ENCODE results near the gene SOCS1.

The SOCS1 gene

DNA sequence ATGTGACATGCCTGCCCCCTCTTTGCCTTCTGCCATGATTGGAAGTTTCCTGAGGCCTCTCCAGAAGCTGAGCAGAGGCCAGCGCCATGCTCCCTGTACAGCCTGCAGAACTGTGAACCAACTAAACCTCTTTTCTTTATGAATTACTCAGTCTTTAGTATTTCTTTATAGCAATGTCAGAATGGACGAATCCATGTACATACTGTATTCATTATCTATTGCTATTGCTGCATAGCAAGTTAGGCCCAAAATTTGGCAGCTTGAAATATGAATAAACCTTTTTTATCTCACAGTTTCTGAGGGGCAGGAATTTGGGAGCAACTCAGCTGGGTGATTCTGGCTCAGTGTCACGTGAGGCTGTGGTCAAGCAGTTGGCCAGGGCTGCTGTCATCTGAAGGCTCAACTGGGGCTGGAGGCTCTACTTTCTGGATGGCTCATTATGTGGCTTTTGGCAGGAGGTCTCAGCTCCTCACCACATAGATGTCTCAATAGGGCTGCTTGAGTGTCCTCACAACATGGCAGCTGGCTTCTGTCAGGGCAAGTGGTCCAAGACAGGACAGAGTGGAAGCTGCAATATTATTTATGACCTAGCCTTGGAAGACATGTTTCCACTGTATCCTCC, 40.0 kb downstream of the SOCS1 start:
- no peak overlapping the region for H3K4me3 ChIP-seq
- peaks cover 0 to 7% (median 0%) of the 10 kb centered on the region in 11 experiments; a peak in 1 of 22 replicates for H3K27me3 ChIP-seq
- H3K9me3 ChIP-seq (replicated peaks in 1 of 11), result peaks cover 23 to 37% (median 29%) of the 10 kb centered on the region in 11 experiments
- TF ChIP-seq Cebpa-rat (IDR thresholded peaks at IDR 0.05), result no peak
- peaks cover 16 to 28% (median 20%) of the 10 kb centered on the region in 10 experiments for H3K4me1 ChIP-seq
- H4K20me1 ChIP-seq, result no peaks in the 10 kb centered on the region
- no peak overlapping the region for H3K4me2 ChIP-seq
- no peak overlapping the region for H3K9ac ChIP-seq
- no peaks in the 10 kb centered on the region; a peak in 1 of 22 replicates for H3K36me3 ChIP-seq
- H3K27ac ChIP-seq, result no peak overlapping the region

DNA sequence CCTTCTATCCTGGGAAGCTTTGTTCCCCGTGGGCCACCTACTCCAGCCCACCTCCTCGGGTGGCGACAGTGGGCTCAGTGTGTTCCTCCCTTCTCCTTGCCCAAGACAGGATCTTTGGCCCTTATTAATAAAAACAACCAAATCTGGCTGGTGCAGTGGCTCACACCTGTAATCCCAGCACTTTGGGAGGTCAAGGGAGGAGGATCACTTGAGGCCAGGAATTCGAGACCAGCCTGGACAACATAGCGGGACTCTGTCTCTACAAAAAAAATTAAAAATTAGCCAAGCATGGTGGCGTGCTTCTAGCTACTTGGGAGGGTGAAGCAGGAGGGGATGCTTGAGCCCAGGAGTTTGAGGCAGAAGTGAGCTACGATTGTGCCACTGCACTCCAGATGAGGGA, 42.2 kb downstream of the SOCS1 start:
- H3K9me3 ChIP-seq (replicated peaks in 1 of 11), result peaks cover 18 to 32% (median 28%) of the 10 kb centered on the region in 11 experiments
- no peak for TF ChIP-seq Cebpa-rat (IDR thresholded peaks at IDR 0.05)

DNA sequence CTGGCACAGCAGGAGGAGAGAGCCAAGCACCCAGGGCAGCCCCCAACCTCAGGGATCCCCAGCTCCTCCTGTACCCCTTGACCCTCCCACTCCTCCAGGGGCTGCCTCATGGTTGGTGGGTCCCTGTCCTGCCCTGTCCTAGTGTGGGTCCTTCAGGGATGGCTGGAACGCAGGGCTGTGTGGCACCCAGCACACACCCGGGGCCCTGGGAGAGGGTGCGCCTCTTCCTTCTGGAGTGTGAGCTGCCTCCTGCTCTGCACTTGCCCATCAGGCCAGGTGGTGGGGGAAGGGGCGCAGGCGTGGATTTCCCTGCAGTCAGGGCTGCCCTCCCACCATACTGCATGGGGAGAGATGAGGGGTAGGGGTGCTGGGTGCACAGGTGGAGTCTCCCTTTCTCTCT, 42.6 kb downstream of the SOCS1 start:
- H3K27ac ChIP-seq, result 0 out of 22 replicates have a peak overlapping the region, but pooled peaks of 1 of the 11 experiments have one; percentile 0
- TF ChIP-seq Cebpa-rat (IDR thresholded peaks at IDR 0.05), result no peak
- no peaks in the 10 kb centered on the region; a peak in 1 of 22 replicates for H3K36me3 ChIP-seq
- H3K27me3 ChIP-seq, result peaks cover 0 to 7% (median 0%) of the 10 kb centered on the region in 11 experiments; a peak in 1 of 22 replicates
- peak overlapping the region in 4 of 11 experiments; percentile 0 to 50 (median 24); a peak in 3 of 22 replicates for H3K9ac ChIP-seq
- peak overlapping the region; percentile 54 to 78 (median 72); a peak in 19 of 22 replicates for H3K4me2 ChIP-seq
- H4K20me1 ChIP-seq, result no peaks in the 10 kb centered on the region
- H3K4me3 ChIP-seq, result no peak overlapping the region
- peaks cover 16 to 29% (median 24%) of the 10 kb centered on the region in 11 experiments for H3K9me3 ChIP-seq (replicated peaks in 1 of 11)
- H3K4me1 ChIP-seq, result peaks cover 27 to 44% (median 37%) of the 10 kb centered on the region in 10 experiments

More for the DNA sequence above, 42.2 kb downstream of the SOCS1 start:
- H3K4me3 ChIP-seq, result no peak overlapping the region
- 0 out of 22 replicates have a peak overlapping the region, but pooled peaks of 1 of the 11 experiments have one; percentile 0 for H3K27ac ChIP-seq
- no peak overlapping the region for H3K9ac ChIP-seq
- H3K4me2 ChIP-seq, result peak overlapping the region in 7 of 11 experiments; percentile 65 to 78 (median 73); a peak in 6 of 22 replicates
- peaks cover 27 to 41% (median 33%) of the 10 kb centered on the region in 10 experiments for H3K4me1 ChIP-seq
- no peaks in the 10 kb centered on the region for H4K20me1 ChIP-seq
- peaks cover 0 to 7% (median 0%) of the 10 kb centered on the region in 11 experiments; a peak in 1 of 22 replicates for H3K27me3 ChIP-seq
- H3K36me3 ChIP-seq, result no peaks in the 10 kb centered on the region; a peak in 1 of 22 replicates

DNA sequence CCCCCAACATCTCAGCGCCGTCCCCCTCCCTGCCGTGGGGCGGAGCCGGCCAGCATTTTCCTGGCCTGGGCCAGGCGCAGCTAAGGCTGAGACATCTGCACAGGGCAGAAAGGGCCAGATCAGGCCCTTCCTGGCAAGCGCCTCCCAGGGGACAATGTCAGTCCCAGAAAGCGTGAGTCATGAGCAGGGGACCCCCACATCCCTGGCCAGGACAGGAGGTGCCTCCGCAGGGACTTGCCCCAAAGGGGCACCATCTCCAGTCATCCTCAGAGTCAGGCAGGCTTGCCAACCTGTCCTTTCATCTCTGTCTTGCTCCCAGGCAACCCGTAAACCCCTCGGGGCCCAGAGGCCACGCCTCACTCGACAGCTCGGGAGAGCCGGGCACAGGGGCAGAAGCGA, 43.2 kb downstream of the SOCS1 start:
- Histone ChIP-seq H3K36me3 (no peaks in the 10 kb centered on the region; a peak in 1 of 22 replicates), H3K4me1 (peaks cover 27 to 50% (median 39%) of the 10 kb centered on the region in 10 experiments), H3K9me3 (replicated peaks in 1 of 11) (peaks cover 16 to 29% (median 23%) of the 10 kb centered on the region in 11 experiments), H3K4me2 (peak overlapping the region; percentile 54 to 78 (median 72)), H3K27ac (0 out of 22 replicates have a peak overlapping the region, but pooled peaks of 1 of the 11 experiments have one; percentile 0), H3K9ac (peak overlapping the region in 4 of 11 experiments; percentile 0 to 50 (median 34); a peak in 3 of 22 replicates), H3K4me3 (no peak overlapping the region), H4K20me1 (no peaks in the 10 kb centered on the region), H3K27me3 (peaks cover 0 to 7% (median 0%) of the 10 kb centered on the region in 11 experiments; a peak in 1 of 22 replicates)
- TF ChIP-seq Cebpa-rat (IDR thresholded peaks at IDR 0.05), result no peak

DNA sequence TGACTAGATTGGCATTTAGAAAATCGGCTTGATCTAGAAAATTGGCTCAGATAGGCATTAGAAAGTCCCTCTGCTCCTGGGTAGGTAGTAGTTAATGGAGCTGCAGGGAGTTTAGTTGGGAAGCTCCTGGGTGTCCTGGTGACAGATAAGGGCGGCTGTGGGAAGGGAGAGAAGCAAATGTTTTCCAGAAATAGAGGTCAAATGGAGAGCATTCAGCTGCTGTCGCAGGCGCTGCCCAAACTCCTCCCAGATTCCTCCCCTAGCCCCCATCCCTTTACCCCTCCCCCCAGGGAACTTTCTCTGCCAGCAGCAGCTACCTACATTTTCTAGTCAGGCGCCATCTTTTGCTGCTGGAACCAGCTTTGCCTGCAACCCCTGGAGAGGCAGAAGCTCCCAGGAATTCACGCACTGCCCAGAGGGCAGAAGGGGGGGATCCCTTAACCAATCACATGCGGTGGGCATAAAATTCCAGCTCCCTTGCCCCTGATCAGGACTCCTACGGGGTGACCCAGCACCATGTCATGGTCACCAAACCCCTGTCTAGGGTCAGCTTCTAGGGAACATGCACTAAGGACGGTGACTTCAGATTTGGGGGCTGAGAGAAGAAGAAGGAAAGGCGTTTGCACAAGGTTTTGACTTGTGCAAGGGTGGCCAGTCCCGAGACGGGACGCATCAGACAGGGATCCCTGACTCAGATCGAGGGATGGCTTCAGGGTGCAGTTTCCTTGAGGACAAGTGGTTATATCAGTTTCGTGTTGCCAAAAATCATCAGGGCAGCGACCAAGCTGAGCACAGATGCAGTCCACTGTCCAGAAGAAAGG, 43.8 kb downstream of the SOCS1 start:
- H3K27ac ChIP-seq, result no peak overlapping the region
- no peaks in the 10 kb centered on the region for H4K20me1 ChIP-seq
- H3K27me3 ChIP-seq, result peaks cover 0 to 7% (median 0%) of the 10 kb centered on the region in 11 experiments; a peak in 1 of 22 replicates
- H3K4me3 ChIP-seq, result no peak overlapping the region
- peak overlapping the region; percentile 54 to 78 (median 72) for H3K4me2 ChIP-seq
- H3K36me3 ChIP-seq, result no peaks in the 10 kb centered on the region; a peak in 1 of 22 replicates
- H3K4me1 ChIP-seq, result peaks cover 27 to 56% (median 40%) of the 10 kb centered on the region in 10 experiments
- H3K9me3 ChIP-seq (replicated peaks in 1 of 11), result peaks cover 18 to 30% (median 26%) of the 10 kb centered on the region in 11 experiments; a peak in 21 of 22 replicates
- H3K9ac ChIP-seq, result peak overlapping the region in 1 of 11 experiments; percentile 31; a peak in 1 of 22 replicates
- TF ChIP-seq Cebpa-rat (IDR thresholded peaks at IDR 0.05), result no peak

- peaks cover 34 to 65% (median 48%) of the 10 kb centered on the region in 10 experiments for H3K4me1 ChIP-seq
- H4K20me1 ChIP-seq, result no peaks in the 10 kb centered on the region
- H3K4me2 ChIP-seq, result peak overlapping the region in 3 of 11 experiments; percentile 20 to 92 (median 73); a peak in 3 of 22 replicates
- no peak overlapping the region for H3K27ac ChIP-seq
- no peaks in the 10 kb centered on the region; a peak in 1 of 22 replicates for H3K36me3 ChIP-seq
- no peak for TF ChIP-seq Cebpa-rat (IDR thresholded peaks at IDR 0.05)
- peaks cover 0 to 7% (median 0%) of the 10 kb centered on the region in 11 experiments; a peak in 1 of 22 replicates for H3K27me3 ChIP-seq
- H3K9me3 ChIP-seq (replicated peaks in 1 of 11), result peaks cover 16 to 24% (median 18%) of the 10 kb centered on the region in 11 experiments; a peak in 21 of 22 replicates
- no peak overlapping the region for H3K9ac ChIP-seq
- H3K4me3 ChIP-seq, result no peak overlapping the region
Observed at GRCh38 chr16:11211061-11211976, 44.7 kb downstream of the SOCS1 start.

GRCh38 chr16:11210260-11210659, 45.7 kb downstream of the SOCS1 start:
- H3K9ac ChIP-seq, result no peak overlapping the region
- H3K27ac ChIP-seq, result no peak overlapping the region
- peaks cover 45 to 75% (median 58%) of the 10 kb centered on the region in 10 experiments for H3K4me1 ChIP-seq
- no peak overlapping the region for H3K4me3 ChIP-seq
- H3K4me2 ChIP-seq, result peak overlapping the region in 10 of 11 experiments; percentile 3 to 92 (median 62); a peak in 14 of 22 replicates
- H3K36me3 ChIP-seq, result no peaks in the 10 kb centered on the region
- H3K27me3 ChIP-seq, result peaks cover 0 to 7% (median 0%) of the 10 kb centered on the region in 11 experiments; a peak in 1 of 22 replicates
- no peaks in the 10 kb centered on the region for H4K20me1 ChIP-seq
- peaks cover 9 to 16% (median 12%) of the 10 kb centered on the region in 11 experiments; a peak in 21 of 22 replicates for H3K9me3 ChIP-seq (replicated peaks in 1 of 11)
- no peak for TF ChIP-seq Cebpa-rat (IDR thresholded peaks at IDR 0.05)
